Body of pancreas (tissue), 4 donors: ENCODE data around the gene SFXN1.

Experiments used
- POLR2A ChIP-seq, 3 donors: fragments of 450-650 bp; IDR thresholded peaks; one replicate each; pipeline ENCODE4 v1.6.1; 2016; ENCODE audit warnings: antibody characterized with exemption in 3 of 3, mild to moderate bottlenecking in 2 of 3
- TF ChIP-seq, protein P1 (sequence below), 7 experiments: fragments of 450-650 bp in 4 of 7; fragments of 200-600 bp in 3 of 7; sonication (generic) in 3 of 7; IDR thresholded peaks; one replicate each; pipeline ENCODE4 v1.5.1; 2016 to 2019; ENCODE audit warnings: antibody characterized with exemption in 7 of 7

DNA sequence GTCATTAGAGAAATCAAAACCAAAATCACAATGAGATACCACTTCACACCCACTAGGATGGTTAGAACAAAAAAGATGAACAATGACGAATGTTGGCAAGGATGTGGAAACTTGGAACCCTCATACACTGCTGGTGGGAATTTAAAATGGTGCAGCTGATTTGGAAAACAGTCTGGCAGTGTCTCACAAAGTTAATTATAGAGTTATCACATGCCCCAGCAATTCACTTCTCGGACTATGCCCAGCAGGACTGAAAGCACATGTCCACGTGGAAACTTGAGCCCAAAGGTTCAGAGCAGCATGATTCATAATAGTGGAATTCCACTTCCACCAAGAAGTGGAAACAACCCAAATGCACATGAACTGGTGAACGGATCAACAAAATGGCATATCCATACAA lies 94.5 kb downstream of the SFXN1 start:
- TF ChIP-seq, protein P1, sequence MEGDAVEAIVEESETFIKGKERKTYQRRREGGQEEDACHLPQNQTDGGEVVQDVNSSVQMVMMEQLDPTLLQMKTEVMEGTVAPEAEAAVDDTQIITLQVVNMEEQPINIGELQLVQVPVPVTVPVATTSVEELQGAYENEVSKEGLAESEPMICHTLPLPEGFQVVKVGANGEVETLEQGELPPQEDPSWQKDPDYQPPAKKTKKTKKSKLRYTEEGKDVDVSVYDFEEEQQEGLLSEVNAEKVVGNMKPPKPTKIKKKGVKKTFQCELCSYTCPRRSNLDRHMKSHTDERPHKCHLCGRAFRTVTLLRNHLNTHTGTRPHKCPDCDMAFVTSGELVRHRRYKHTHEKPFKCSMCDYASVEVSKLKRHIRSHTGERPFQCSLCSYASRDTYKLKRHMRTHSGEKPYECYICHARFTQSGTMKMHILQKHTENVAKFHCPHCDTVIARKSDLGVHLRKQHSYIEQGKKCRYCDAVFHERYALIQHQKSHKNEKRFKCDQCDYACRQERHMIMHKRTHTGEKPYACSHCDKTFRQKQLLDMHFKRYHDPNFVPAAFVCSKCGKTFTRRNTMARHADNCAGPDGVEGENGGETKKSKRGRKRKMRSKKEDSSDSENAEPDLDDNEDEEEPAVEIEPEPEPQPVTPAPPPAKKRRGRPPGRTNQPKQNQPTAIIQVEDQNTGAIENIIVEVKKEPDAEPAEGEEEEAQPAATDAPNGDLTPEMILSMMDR (IDR thresholded peaks at IDR 0.05) = no peak
- no peak for TF ChIP-seq POLR2A (IDR thresholded peaks at IDR 0.05)
